ENCODE data around the gene DSN1.

- TF ChIP-seq, protein P1, sequence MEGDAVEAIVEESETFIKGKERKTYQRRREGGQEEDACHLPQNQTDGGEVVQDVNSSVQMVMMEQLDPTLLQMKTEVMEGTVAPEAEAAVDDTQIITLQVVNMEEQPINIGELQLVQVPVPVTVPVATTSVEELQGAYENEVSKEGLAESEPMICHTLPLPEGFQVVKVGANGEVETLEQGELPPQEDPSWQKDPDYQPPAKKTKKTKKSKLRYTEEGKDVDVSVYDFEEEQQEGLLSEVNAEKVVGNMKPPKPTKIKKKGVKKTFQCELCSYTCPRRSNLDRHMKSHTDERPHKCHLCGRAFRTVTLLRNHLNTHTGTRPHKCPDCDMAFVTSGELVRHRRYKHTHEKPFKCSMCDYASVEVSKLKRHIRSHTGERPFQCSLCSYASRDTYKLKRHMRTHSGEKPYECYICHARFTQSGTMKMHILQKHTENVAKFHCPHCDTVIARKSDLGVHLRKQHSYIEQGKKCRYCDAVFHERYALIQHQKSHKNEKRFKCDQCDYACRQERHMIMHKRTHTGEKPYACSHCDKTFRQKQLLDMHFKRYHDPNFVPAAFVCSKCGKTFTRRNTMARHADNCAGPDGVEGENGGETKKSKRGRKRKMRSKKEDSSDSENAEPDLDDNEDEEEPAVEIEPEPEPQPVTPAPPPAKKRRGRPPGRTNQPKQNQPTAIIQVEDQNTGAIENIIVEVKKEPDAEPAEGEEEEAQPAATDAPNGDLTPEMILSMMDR (conservative IDR thresholded peaks at IDR 0.05; ENCODE audit: low read depth, low read length) = no peak
- TF ChIP-seq EZH2 (IDR thresholded peaks at IDR 0.05; ENCODE audit: borderline replicate concordance, low read depth, low read length, poor library complexity, severe bottlenecking) = no peak
Observed at GRCh38 chr20:36823121-36823520, 49.6 kb upstream of the DSN1 start.

Measured in A673 (cell line).